GM23338 (cell line): ENCODE data around the gene OR6V1. TPM values are rescaled to one million over a fixed set of nuclear protein-coding genes. Genes with fewer than 3 reads are reported as not detected.
"Not testable (repeated sequence)": the region's sequence is repeated elsewhere in the genome, so short reads cannot be mapped to it uniquely, and the experiment has no call there.

ENCODE experiments used
- ATAC-seq: fragments of 200-7000 bp; cut with Tn5 transposase; 3 replicates; pipeline ENCODE4 v1.9.1; 2020
- DNase-seq: peaks from one replicate; pipeline ENCODE4 v3.0.0-alpha.2; 2015; ENCODE audit warnings: low spot score
- H2AFZ ChIP-seq: fragments of 200-600 bp; sonication (generic); 2 replicates; pipeline ENCODE4 v1.8.0; 2016; ENCODE audit warnings: antibody characterized with exemption, mild to moderate bottlenecking, moderate library complexity
- H3F3A ChIP-seq: fragments of 200-600 bp; sonication (generic); replicated peaks from 2 replicates; pipeline ENCODE4 v1.8.0; 2017; ENCODE audit warnings: antibody characterized with exemption, mixed run types, low read depth
- H3K27ac ChIP-seq: fragments of 200-600 bp; sonication (generic); 2 replicates; pipeline ENCODE4 v1.6.1; 2016; ENCODE audit warnings: low read depth
- H3K27me3 ChIP-seq: fragments of 200-600 bp; sonication (generic); 2 replicates; pipeline ENCODE4 v1.8.0; 2016; ENCODE audit warnings: mild to moderate bottlenecking, mixed run types, moderate library complexity; ENCODE audit not compliant: insufficient read depth
- H3K36me3 ChIP-seq: fragments of 200-600 bp; sonication (generic); 2 replicates; pipeline ENCODE4 v1.8.0; 2016; ENCODE audit warnings: mild to moderate bottlenecking; ENCODE audit not compliant: insufficient read depth
- H3K4me1 ChIP-seq: fragments of 200-600 bp; sonication (generic); 2 replicates; pipeline ENCODE4 v1.8.0; 2016; ENCODE audit warnings: mild to moderate bottlenecking, moderate library complexity; ENCODE audit not compliant: insufficient read depth
- H3K4me2 ChIP-seq: fragments of 200-600 bp; sonication (generic); 2 replicates; pipeline ENCODE4 v1.7.1; 2017; ENCODE audit warnings: mixed run types
- H3K4me3 ChIP-seq: fragments of 200-600 bp; sonication (generic); 2 replicates; pipeline ENCODE4 v1.6.1; 2016; ENCODE audit warnings: mixed run types
- H3K79me2 ChIP-seq: fragments of 200-600 bp; sonication (generic); replicated peaks from 2 replicates; pipeline ENCODE4 v1.8.0; 2017; ENCODE audit warnings: mild to moderate bottlenecking; ENCODE audit not compliant: insufficient read depth
- H3K9me2 ChIP-seq: fragments of 200-600 bp; sonication (generic); 2 replicates; pipeline ENCODE4 v1.8.0; 2017; ENCODE audit not compliant: insufficient read depth
- H4K20me1 ChIP-seq: fragments of 200-600 bp; sonication (generic); replicated peaks from 2 replicates; pipeline ENCODE4 v1.8.0; 2017; ENCODE audit warnings: mild to moderate bottlenecking; ENCODE audit not compliant: insufficient read depth
- H3K27ac Mint-ChIP-seq: 2 replicates; pipeline ENCODE4 v1.8.0; 2020; ENCODE audit warnings: inconsistent platforms, mild to moderate bottlenecking, moderate library complexity, mixed read lengths
- H3K27me3 Mint-ChIP-seq: 3 replicates; pipeline ENCODE4 v1.8.0; 2022; ENCODE audit warnings: low read depth, mild to moderate bottlenecking, moderate library complexity, mixed read lengths, inconsistent platforms; ENCODE audit not compliant: insufficient read depth, poor library complexity
- H3K36me3 Mint-ChIP-seq: 3 replicates; pipeline ENCODE4 v1.8.0; 2021; ENCODE audit warnings: low read depth, mild to moderate bottlenecking, inconsistent platforms, moderate library complexity, mixed read lengths
- H3K4me1 Mint-ChIP-seq: 3 replicates; pipeline ENCODE4 v1.8.0; 2020; ENCODE audit warnings: mild to moderate bottlenecking, inconsistent platforms, mixed read lengths
- H3K4me3 Mint-ChIP-seq: 3 replicates; pipeline ENCODE4 v1.8.0; 2021; ENCODE audit warnings: moderate library complexity, mild to moderate bottlenecking, inconsistent platforms, mixed read lengths
- H3K9me3 Mint-ChIP-seq: 3 replicates; pipeline ENCODE4 v1.8.0; 2020; ENCODE audit warnings: moderate library complexity, mild to moderate bottlenecking, inconsistent platforms, mixed read lengths
- CREB1 ChIP-seq: fragments of 250-450 bp; sonication (Bioruptor Pico); IDR thresholded peaks from 2 replicates; pipeline ENCODE4 v1.5.0; 2020; ENCODE audit warnings: low read depth, mild to moderate bottlenecking, moderate library complexity
- EZH2phosphoT487 ChIP-seq: fragments of 200-600 bp; sonication (generic); IDR thresholded peaks from one replicate; pipeline ENCODE4 v1.8.1; 2018; ENCODE audit warnings: antibody characterized with exemption; ENCODE audit not compliant: unreplicated experiment
- NANOG ChIP-seq: IDR thresholded peaks from 2 replicates; pipeline ENCODE4 v1.6.1; 2016; ENCODE audit warnings: antibody characterized with exemption, borderline replicate concordance
- POLR2AphosphoS5 ChIP-seq: IDR thresholded peaks from 2 replicates; pipeline ENCODE4 v1.6.1; 2016; ENCODE audit warnings: antibody characterized with exemption, low read depth
- STAT1 ChIP-seq: IDR thresholded peaks from one replicate; pipeline ENCODE4 v1.6.1; 2016; ENCODE audit warnings: antibody characterized with exemption; ENCODE audit not compliant: unreplicated experiment
- ZNF331 ChIP-seq: fragments of 250-450 bp; sonication (Bioruptor Pico); IDR thresholded peaks from 2 replicates; pipeline ENCODE4 v1.5.0; 2020; ENCODE audit warnings: low read depth, mild to moderate bottlenecking, moderate library complexity
- polyA plus RNA-seq: library from polyadenylated mRNA; unstranded; fragments of >200 nt; fragmentation: Nextera tagmentation; extraction: Ambion mirVana; gene quantifications from 2 replicates; pipeline ENCODE4 v1.2.1, GENCODE V29; 2016
- total RNA-seq: library from RNA; depleted of rRNA; stranded (reverse); fragments of >200 nt; shearing (Covaris generic); gene quantifications from 2 replicates; pipeline ENCODE4 v1.2.3, GENCODE V29; 2014
- TF ChIP-seq, protein P1 (sequence below): fragments of 250-450 bp; sonication (Bioruptor Pico); IDR thresholded peaks from 2 replicates; pipeline ENCODE4 v1.5.0; 2020; ENCODE audit warnings: mild to moderate bottlenecking, moderate library complexity
- TF ChIP-seq, protein P2 (sequence below), 2 experiments: fragments of 200-600 bp in 1 of 2; sonication (generic) in 1 of 2; conservative IDR thresholded peaks; 2 replicates each; pipeline versions ENCODE4 v1.5.1 to v1.6.1; 2016 to 2017; ENCODE audit warnings: antibody characterized with exemption in 2 of 2, low read depth in 2 of 2, mild to moderate bottlenecking in 2 of 2, moderate library complexity in 1 of 2

The OR6V1 gene
- total and polyA plus RNA-seq, 2 experiments from 2014 or later: not detected

DNA sequence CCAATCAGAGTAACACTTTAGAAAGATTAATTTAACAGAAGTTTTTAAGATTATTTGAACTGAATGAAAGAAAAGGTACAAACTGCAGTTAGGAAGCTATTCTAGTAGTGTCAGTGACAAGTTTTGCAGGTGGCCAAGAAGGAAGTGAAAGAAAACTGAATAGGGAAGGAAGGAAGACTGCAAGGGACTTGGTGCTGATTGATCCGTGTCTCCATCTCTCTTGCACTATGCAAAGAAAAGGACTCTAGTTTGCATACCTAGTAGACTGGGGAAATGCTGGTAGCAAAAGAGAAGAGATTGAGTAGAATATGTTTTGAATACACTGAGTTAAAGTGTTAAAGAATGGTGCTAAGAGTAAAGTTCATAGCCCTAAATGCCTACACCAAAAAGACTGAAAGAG lies 33.0 kb downstream of the OR6V1 start (continued):
- TF ChIP-seq, protein P1, sequence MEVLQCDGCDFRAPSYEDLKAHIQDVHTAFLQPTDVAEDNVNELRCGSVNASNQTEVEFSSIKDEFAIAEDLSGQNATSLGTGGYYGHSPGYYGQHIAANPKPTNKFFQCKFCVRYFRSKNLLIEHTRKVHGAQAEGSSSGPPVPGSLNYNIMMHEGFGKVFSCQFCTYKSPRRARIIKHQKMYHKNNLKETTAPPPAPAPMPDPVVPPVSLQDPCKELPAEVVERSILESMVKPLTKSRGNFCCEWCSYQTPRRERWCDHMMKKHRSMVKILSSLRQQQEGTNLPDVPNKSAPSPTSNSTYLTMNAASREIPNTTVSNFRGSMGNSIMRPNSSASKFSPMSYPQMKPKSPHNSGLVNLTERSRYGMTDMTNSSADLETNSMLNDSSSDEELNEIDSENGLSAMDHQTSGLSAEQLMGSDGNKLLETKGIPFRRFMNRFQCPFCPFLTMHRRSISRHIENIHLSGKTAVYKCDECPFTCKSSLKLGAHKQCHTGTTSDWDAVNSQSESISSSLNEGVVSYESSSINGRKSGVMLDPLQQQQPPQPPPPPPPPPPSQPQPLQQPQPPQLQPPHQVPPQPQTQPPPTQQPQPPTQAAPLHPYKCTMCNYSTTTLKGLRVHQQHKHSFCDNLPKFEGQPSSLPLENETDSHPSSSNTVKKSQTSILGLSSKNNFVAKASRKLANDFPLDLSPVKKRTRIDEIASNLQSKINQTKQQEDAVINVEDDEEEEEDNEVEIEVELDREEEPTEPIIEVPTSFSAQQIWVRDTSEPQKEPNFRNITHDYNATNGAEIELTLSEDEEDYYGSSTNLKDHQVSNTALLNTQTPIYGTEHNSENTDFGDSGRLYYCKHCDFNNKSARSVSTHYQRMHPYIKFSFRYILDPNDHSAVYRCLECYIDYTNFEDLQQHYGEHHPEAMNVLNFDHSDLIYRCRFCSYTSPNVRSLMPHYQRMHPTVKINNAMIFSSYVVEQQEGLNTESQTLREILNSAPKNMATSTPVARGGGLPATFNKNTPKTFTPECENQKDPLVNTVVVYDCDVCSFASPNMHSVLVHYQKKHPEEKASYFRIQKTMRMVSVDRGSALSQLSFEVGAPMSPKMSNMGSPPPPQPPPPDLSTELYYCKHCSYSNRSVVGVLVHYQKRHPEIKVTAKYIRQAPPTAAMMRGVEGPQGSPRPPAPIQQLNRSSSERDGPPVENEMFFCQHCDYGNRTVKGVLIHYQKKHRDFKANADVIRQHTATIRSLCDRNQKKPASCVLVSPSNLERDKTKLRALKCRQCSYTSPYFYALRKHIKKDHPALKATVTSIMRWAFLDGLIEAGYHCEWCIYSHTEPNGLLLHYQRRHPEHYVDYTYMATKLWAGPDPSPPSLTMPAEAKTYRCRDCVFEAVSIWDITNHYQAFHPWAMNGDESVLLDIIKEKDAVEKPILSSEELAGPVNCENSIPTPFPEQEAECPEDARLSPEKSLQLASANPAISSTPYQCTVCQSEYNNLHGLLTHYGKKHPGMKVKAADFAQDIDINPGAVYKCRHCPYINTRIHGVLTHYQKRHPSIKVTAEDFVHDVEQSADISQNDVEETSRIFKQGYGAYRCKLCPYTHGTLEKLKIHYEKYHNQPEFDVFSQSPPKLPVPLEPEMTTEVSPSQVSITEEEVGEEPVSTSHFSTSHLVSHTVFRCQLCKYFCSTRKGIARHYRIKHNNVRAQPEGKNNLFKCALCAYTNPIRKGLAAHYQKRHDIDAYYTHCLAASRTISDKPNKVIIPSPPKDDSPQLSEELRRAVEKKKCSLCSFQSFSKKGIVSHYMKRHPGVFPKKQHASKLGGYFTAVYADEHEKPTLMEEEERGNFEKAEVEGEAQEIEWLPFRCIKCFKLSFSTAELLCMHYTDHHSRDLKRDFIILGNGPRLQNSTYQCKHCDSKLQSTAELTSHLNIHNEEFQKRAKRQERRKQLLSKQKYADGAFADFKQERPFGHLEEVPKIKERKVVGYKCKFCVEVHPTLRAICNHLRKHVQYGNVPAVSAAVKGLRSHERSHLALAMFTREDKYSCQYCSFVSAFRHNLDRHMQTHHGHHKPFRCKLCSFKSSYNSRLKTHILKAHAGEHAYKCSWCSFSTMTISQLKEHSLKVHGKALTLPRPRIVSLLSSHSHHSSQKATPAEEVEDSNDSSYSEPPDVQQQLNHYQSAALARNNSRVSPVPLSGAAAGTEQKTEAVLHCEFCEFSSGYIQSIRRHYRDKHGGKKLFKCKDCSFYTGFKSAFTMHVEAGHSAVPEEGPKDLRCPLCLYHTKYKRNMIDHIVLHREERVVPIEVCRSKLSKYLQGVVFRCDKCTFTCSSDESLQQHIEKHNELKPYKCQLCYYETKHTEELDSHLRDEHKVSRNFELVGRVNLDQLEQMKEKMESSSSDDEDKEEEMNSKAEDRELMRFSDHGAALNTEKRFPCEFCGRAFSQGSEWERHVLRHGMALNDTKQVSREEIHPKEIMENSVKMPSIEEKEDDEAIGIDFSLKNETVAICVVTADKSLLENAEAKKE (CRISPR knock-in tag): no peak
- no peak for TF ChIP-seq NANOG
- no peak for TF ChIP-seq EZH2phosphoT487
- no peak for TF ChIP-seq ZNF331 (CRISPR knock-in tag)
- TF ChIP-seq POLR2AphosphoS5: no peak
- no peak for TF ChIP-seq CREB1 (CRISPR knock-in tag)
- no peak for TF ChIP-seq STAT1
- TF ChIP-seq, protein P2, sequence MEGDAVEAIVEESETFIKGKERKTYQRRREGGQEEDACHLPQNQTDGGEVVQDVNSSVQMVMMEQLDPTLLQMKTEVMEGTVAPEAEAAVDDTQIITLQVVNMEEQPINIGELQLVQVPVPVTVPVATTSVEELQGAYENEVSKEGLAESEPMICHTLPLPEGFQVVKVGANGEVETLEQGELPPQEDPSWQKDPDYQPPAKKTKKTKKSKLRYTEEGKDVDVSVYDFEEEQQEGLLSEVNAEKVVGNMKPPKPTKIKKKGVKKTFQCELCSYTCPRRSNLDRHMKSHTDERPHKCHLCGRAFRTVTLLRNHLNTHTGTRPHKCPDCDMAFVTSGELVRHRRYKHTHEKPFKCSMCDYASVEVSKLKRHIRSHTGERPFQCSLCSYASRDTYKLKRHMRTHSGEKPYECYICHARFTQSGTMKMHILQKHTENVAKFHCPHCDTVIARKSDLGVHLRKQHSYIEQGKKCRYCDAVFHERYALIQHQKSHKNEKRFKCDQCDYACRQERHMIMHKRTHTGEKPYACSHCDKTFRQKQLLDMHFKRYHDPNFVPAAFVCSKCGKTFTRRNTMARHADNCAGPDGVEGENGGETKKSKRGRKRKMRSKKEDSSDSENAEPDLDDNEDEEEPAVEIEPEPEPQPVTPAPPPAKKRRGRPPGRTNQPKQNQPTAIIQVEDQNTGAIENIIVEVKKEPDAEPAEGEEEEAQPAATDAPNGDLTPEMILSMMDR (conservative IDR thresholded peaks at IDR 0.05; ENCODE audit: low read depth in 2 of 2): no peak

DNA sequence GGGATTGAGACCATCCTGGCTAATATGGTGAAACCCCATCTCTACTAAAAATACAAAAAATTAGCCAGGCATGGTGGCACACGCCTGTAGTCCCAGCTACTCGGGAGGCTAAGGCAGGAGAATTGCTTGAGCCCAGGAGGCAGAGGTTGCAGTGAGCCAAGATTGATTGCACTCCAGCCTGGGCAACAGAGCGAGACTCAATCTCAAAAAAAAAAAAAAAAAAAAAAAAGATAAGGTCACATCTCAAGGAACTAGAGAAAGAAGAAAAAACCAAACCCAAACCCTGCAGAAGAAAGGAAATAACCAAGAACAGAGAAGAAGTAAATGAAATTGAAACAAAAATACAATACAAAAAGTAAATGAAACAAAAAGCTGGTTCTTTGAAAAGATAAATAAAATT lies 33.5 kb downstream of the OR6V1 start:
- not testable (repeated sequence) for H3K27me3 ChIP-seq, H3K4me2 ChIP-seq, H3K36me3 ChIP-seq, H3K27me3 Mint-ChIP-seq, H3K27ac Mint-ChIP-seq, H3K4me1 ChIP-seq, ATAC-seq, H2AFZ ChIP-seq, H3F3A ChIP-seq, H3K4me3 ChIP-seq, H4K20me1 ChIP-seq, H3K4me1 Mint-ChIP-seq, H3K4me3 Mint-ChIP-seq, H3K79me2 ChIP-seq, H3K27ac ChIP-seq, H3K9me2 ChIP-seq, DNase-seq
- Mint-ChIP-seq H3K9me3 (peaks cover 33% of the 10 kb centered on the region), H3K36me3 (peaks cover 16% of the 10 kb centered on the region)

DNA sequence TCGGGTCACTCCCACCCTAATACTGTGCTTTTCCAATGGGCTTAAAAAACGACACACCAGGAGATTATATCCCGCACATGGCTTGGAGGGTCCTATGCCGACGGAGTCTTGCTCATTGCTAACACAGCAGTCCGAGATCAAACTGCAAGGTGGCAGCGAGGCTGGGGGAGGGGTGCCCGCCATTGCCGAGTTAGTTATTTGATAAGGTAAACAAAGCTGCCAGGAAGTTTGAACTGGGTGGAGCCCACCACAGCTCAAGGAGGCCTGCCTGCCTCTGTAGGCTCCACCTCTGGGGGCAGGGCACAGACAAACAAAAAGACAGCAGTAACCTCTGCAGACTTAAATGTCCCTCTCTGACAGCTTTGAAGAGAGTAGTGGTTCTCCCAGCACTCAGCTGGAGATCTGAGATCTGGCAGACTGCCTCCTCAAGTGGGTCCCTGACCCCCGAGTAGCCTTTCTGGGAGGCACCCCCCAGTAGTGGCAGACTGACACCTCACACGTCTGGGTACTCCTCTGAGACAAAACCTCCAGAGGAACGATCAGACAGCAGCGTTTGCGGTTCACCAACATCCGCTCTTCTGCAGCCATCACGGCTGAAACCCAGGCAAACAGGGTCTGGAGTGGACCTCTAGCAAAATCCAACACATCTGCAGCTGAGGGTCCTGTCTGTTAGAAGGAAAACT lies 36.5 kb downstream of the OR6V1 start:
- H3K9me2 ChIP-seq, H4K20me1 ChIP-seq, H3F3A ChIP-seq, H2AFZ ChIP-seq, H3K4me2 ChIP-seq, DNase-seq, H3K27me3 Mint-ChIP-seq, H3K27ac ChIP-seq, H3K27ac Mint-ChIP-seq, H3K36me3 ChIP-seq, H3K4me1 ChIP-seq, H3K4me3 Mint-ChIP-seq, H3K4me1 Mint-ChIP-seq, H3K79me2 ChIP-seq, H3K27me3 ChIP-seq, ATAC-seq, H3K4me3 ChIP-seq: not testable (repeated sequence)
- Mint-ChIP-seq H3K9me3 (peaks cover 39% of the 10 kb centered on the region), H3K36me3 (peaks cover 16% of the 10 kb centered on the region)
